Left ventricle myocardium inferior (tissue), 1 donor: ENCODE data around the gene SPATS2L. TPM values are rescaled to one million over a fixed set of nuclear protein-coding genes. Genes with fewer than 3 reads are reported as not detected.

Experiments
- DNase-seq: peaks from one replicate; pipeline ENCODE4 v3.0.0-alpha.2; 2020
- H3K27ac ChIP-seq: fragments of 200-600 bp; replicated peaks from 2 replicates; pipeline ENCODE4 v1.8.0; 2021
- H3K27me3 ChIP-seq: fragments of 200-600 bp; 2 replicates; pipeline ENCODE4 v1.8.0; 2021; ENCODE audit warnings: low read depth
- H3K36me3 ChIP-seq: fragments of 200-600 bp; 2 replicates; pipeline ENCODE4 v1.8.0; 2021
- H3K4me1 ChIP-seq: fragments of 200-600 bp; 2 replicates; pipeline ENCODE4 v1.8.0; 2021
- H3K4me3 ChIP-seq: fragments of 200-600 bp; 2 replicates; pipeline ENCODE4 v1.8.0; 2021; ENCODE audit warnings: mild to moderate bottlenecking, moderate library complexity
- H3K9me3 ChIP-seq: fragments of 200-600 bp; replicated peaks from 2 replicates; pipeline ENCODE4 v1.8.0; 2021
- intact Hi-C: fragments of 100-400 bp; cut with micrococcal nuclease; formaldehyde crosslinking; loops from one replicate; pipeline ENCODE4 v1.11.0; 2022
- total RNA-seq: library from RNA; stranded (reverse); fragmentation: NEBNext Ultra II Directional; extraction: Animal tissue kit (Norgen Biotek cat#: 25700); gene quantifications from one replicate; pipeline ENCODE4 v1.2.1, GENCODE V29; 2021
- TF ChIP-seq, protein P1 (sequence below): fragments of 200-600 bp; IDR thresholded peaks from 2 replicates; pipeline ENCODE4 v1.8.0; 2021; ENCODE audit warnings: antibody characterized with exemption, mild to moderate bottlenecking, borderline replicate concordance
- donor health status: DM: no; HTN: yes; CAD: no; lungs with severe emphysema.

Gene SPATS2L
- total RNA-seq, 1 donor from 2014 or later: 54.9 TPM

DNA sequence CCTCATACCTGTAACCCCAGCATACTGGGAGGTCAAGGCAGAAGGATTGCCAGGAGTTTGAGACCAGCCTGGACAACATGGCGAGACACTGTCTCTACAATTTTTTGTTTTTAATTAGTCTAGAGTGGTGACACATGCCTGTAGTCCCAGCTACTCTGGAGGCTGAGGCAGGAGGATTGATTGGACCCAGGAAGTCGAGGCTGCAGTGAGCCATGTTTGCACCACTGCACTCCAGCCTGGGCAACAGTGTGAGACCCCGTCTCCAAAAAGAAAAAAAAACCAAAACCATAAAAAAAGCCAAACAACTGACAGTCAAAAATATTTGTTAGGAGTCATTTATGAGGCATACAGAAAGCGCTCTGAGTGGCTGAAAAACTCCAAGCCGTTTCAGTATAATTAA, 107.9 kb downstream of the SPATS2L start:
- no peak overlapping the region for H3K27ac ChIP-seq
- H3K4me1 ChIP-seq: no peaks in the 10 kb centered on the region
- TF ChIP-seq, protein P1, sequence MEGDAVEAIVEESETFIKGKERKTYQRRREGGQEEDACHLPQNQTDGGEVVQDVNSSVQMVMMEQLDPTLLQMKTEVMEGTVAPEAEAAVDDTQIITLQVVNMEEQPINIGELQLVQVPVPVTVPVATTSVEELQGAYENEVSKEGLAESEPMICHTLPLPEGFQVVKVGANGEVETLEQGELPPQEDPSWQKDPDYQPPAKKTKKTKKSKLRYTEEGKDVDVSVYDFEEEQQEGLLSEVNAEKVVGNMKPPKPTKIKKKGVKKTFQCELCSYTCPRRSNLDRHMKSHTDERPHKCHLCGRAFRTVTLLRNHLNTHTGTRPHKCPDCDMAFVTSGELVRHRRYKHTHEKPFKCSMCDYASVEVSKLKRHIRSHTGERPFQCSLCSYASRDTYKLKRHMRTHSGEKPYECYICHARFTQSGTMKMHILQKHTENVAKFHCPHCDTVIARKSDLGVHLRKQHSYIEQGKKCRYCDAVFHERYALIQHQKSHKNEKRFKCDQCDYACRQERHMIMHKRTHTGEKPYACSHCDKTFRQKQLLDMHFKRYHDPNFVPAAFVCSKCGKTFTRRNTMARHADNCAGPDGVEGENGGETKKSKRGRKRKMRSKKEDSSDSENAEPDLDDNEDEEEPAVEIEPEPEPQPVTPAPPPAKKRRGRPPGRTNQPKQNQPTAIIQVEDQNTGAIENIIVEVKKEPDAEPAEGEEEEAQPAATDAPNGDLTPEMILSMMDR: no peak
- no peak for DNase-seq
- intact Hi-C loops: no loop called here
- no peaks in the 10 kb centered on the region for H3K27me3 ChIP-seq
- H3K36me3 ChIP-seq: peaks cover 36% of the 10 kb centered on the region
- H3K4me3 ChIP-seq: no peak overlapping the region
- H3K9me3 ChIP-seq: no peaks in the 10 kb centered on the region

DNA sequence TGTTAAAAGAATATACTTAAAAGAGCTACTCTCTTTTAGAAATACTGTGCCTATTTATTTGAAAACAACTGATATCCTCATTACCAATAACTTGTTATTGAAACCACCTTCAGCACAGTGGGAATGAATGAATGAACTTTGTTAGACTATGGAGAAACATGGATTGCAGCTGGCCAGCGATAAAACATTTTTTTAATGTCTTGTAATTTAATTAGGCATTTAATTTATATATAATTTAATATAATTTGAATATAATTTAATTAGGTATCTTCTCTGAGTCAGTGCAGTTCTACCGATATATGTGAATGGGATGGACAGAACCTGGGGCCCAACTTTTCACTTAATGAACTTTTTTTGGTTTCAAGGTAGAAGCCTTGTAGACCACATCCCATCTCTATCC, 109.0 kb downstream of the SPATS2L start:
- H3K36me3 ChIP-seq: peaks cover 46% of the 10 kb centered on the region
- DNase-seq: no peak
- no peaks in the 10 kb centered on the region for H3K4me1 ChIP-seq
- no peaks in the 10 kb centered on the region for H3K9me3 ChIP-seq
- no peaks in the 10 kb centered on the region for H3K27me3 ChIP-seq
- no peak overlapping the region for H3K4me3 ChIP-seq
- no peak overlapping the region for H3K27ac ChIP-seq
- intact Hi-C loops: no loop called here
- TF ChIP-seq, protein P1: no peak

DNA sequence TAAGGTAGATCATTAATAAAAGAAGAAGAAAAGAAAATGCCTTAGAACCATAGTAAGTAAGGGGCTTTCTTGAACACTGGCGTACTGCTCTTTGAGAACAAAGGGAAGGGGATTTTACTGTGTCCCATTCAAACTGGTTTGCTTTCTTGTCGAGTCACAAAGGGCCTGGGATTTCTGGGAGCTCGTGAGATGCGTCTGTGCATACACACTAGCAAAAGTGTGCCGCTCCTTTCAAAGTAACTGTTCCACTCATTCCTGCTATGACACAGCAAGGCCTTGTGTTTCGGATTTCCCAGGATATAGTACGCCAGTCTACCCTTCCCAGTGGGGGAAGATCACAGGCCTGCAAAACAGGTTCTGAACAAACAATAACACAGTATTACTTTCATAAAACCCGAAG, 110.4 kb downstream of the SPATS2L start:
- H3K9me3 ChIP-seq: no peaks in the 10 kb centered on the region
- H3K4me1 ChIP-seq: no peaks in the 10 kb centered on the region
- intact Hi-C loops: no loop called here
- no peak overlapping the region for H3K27ac ChIP-seq
- H3K4me3 ChIP-seq: no peak overlapping the region
- DNase-seq: no peak
- no peaks in the 10 kb centered on the region for H3K27me3 ChIP-seq
- TF ChIP-seq, protein P1: no peak
- peaks cover 61% of the 10 kb centered on the region for H3K36me3 ChIP-seq

DNA sequence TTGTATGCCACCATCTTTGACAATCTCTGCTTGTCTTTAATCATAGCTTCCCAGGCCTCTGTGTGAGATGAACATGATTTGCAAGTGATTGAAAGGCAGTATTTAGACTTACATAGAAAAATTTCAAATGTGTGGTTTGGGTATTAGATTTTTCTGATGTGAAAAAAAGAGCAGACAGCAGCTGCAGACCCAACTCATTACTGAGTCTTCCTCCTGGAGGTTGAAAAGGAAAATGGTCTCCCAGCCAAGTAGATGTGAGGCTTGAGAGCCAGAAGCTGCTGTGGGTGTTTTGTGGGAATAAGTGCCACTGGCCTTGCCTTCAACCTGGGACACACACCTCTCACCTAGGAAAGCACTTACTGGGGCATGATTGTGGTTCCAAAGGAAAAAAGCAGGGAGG, 110.9 kb downstream of the SPATS2L start:
- Histone ChIP-seq H3K36me3 (peaks cover 66% of the 10 kb centered on the region), H3K4me1 (no peaks in the 10 kb centered on the region), H3K9me3 (no peaks in the 10 kb centered on the region), H3K4me3 (no peak overlapping the region), H3K27ac (no peak overlapping the region), H3K27me3 (no peaks in the 10 kb centered on the region)
- intact Hi-C loops: no loop called here
- TF ChIP-seq, protein P1: no peak
- no peak for DNase-seq

DNA sequence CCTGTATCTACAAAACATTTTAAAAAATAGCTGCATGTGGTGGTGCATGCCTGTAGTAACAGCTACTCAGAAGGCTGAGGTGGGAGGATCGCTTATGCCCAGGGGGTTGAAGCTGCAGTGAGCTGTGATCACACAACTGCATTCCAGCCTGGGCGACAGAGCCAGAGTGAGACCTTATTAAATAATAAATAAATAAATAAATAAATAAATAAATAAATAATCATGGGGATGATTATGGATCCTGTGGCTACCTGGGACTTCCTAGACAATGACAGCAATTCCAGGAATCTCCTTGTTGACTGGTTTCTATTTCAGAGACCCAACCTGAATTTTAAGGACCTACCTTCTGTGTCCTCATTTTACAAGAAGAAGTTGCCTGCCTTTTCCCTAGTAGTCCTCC, 111.9 kb downstream of the SPATS2L start:
- Histone ChIP-seq H3K36me3 (peaks cover 74% of the 10 kb centered on the region), H3K4me3 (no peak overlapping the region), H3K4me1 (no peaks in the 10 kb centered on the region), H3K9me3 (no peaks in the 10 kb centered on the region), H3K27me3 (no peaks in the 10 kb centered on the region), H3K27ac (no peak overlapping the region)
- TF ChIP-seq, protein P1: no peak
- intact Hi-C loops: no loop called here
- no peak for DNase-seq

DNA sequence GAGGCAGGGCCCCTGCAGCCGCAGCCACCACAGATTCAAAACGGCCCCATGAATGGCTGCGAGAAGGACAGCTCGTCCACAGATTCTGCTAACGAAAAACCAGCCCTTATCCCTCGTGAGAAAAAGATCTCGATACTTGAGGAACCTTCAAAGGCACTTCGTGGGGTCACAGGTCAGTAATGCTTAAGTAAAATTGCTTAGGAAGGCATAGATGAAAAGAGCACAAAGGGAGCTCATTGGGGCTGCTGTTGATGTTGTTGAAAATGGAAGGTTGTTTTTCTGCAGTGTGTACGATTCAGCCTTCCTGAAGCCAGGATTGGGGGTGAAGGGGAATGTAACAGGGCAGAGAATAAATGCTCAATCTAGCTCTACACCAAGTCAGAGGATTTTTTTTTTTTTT, 112.8 kb downstream of the SPATS2L start:
- Histone ChIP-seq H3K36me3 (peaks cover 68% of the 10 kb centered on the region), H3K9me3 (no peaks in the 10 kb centered on the region), H3K27me3 (no peaks in the 10 kb centered on the region), H3K4me1 (no peaks in the 10 kb centered on the region), H3K4me3 (no peak overlapping the region), H3K27ac (no peak overlapping the region)
- TF ChIP-seq, protein P1: no peak
- DNase-seq: no peak
- intact Hi-C loops: no loop called here
